Measurements from ENCODE around the gene GRK5. TPM values are rescaled to one million over a fixed set of nuclear protein-coding genes. Genes with fewer than 3 reads are reported as not detected.

GRK5 gene
- total RNA-seq, 1 experiment from 2014 or later = 4.5 TPM

DNA sequence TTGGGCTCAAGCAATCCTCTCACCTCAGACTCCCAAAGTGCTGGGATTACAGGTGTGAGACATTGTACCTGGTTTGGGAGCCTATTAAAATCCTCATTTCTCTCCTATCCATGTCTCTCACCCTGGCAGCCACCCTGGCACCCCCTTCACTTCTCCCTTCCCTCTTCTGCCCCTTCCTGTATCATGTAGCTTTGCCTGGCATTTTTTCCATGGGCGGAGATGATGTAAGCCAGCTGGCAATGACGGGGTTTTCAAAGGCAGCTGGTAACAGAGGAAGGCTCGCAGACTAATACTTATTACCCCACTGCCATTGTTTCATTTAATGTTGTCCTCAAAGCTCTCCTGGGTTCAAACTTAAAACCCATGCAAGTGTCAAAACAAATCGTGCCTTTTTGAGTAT lies 273.3 kb downstream of the GRK5 start:
- DNase-seq = no peak

DNA sequence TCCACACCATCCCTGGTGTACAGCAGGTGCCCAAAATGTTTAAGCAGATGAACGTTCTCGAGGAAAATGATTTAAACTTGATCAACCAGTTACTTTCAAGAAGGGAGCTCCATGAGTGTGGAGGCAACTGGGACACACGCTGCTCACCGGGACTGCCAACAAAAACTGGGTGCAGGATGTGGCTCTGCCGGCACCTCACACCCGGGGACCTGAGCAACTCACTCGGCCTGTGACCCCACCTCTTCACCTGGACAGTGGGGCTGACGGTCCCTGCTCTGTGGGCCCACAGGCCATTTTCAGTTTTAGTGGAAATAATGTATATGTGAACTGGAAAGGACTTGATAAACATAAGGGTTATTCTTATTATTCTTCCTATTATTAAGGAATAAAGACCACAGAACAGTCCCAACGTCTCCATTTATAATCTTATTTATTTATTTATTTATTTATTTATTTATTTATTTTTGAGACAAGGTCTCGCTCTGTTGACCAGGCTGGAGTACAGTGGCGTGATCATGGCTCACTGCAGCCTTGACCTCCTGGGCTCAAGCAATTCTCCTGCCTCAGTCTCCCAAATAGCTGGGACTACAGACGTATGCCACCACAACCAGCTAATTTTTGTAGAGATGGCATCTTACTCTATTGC lies 274.5 kb downstream of the GRK5 start:
- BruUV-seq (replicated peaks) = no TSS peak
- Histone ChIP-seq H3K9me3 (ENCODE audit: low read length) (no peaks in the 10 kb centered on the region), H3K27ac (ENCODE audit: low read length) (no peak overlapping the region), H3K4me2 (ENCODE audit: low read length) (no peak overlapping the region), H3K9ac (ENCODE audit: low read length) (no peak overlapping the region), H3K79me2 (ENCODE audit: low read length) (no peaks in the 10 kb centered on the region), H3K4me1 (ENCODE audit: insufficient read depth, low read length) (peaks cover 6% of the 10 kb centered on the region), H3K36me3 (ENCODE audit: low read depth, low read length) (no peaks in the 10 kb centered on the region), H3F3A (ENCODE audit: low read length, unreplicated experiment) (no peaks in the 10 kb centered on the region), H3K4me3 (ENCODE audit: low read length) (no peak overlapping the region), H3K27me3 (ENCODE audit: low read length) (no peaks in the 10 kb centered on the region), H3K9me2 (replicated peaks; ENCODE audit: low read length) (no peaks in the 10 kb centered on the region), H4K20me1 (ENCODE audit: low read length) (no peaks in the 10 kb centered on the region), H2AFZ (ENCODE audit: low read length) (no peak overlapping the region)
- POLR2A ChIA-PET (ENCODE audit: unreplicated experiment) = no interaction called here
- ATAC-seq (no peak), DNase-seq (no peak)
- CTCF ChIA-PET = no interaction called here
- TF ChIP-seq EZH2phosphoT487 (IDR thresholded peaks at IDR 0.05; ENCODE audit: borderline replicate concordance, low read length) (no peak), EZH2 (IDR thresholded peaks at IDR 0.05; ENCODE audit: low read length, unreplicated experiment) (no peak)
- TF ChIP-seq, protein P1, sequence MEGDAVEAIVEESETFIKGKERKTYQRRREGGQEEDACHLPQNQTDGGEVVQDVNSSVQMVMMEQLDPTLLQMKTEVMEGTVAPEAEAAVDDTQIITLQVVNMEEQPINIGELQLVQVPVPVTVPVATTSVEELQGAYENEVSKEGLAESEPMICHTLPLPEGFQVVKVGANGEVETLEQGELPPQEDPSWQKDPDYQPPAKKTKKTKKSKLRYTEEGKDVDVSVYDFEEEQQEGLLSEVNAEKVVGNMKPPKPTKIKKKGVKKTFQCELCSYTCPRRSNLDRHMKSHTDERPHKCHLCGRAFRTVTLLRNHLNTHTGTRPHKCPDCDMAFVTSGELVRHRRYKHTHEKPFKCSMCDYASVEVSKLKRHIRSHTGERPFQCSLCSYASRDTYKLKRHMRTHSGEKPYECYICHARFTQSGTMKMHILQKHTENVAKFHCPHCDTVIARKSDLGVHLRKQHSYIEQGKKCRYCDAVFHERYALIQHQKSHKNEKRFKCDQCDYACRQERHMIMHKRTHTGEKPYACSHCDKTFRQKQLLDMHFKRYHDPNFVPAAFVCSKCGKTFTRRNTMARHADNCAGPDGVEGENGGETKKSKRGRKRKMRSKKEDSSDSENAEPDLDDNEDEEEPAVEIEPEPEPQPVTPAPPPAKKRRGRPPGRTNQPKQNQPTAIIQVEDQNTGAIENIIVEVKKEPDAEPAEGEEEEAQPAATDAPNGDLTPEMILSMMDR (conservative IDR thresholded peaks at IDR 0.05; ENCODE audit: low read depth, low read length) = no peak
- intact Hi-C loops (cut with micrococcal nuclease) = no loop called here

More for the DNA sequence above, 273.3 kb downstream of the GRK5 start:
- H3K27ac ChIP-seq (ENCODE audit: low read length) = no peak overlapping the region
- TF ChIP-seq, protein P1 (conservative IDR thresholded peaks at IDR 0.05; ENCODE audit: low read depth, low read length) = no peak
- no peak for TF ChIP-seq EZH2phosphoT487 (IDR thresholded peaks at IDR 0.05; ENCODE audit: borderline replicate concordance, low read length)
- no peak for TF ChIP-seq EZH2 (IDR thresholded peaks at IDR 0.05; ENCODE audit: low read length, unreplicated experiment)
- ATAC-seq = no peak
- ChIA-PET POLR2A (ENCODE audit: unreplicated experiment) (no interaction called here), CTCF (no interaction called here)
- H2AFZ ChIP-seq (ENCODE audit: low read length) = no peak overlapping the region
- no peaks in the 10 kb centered on the region for H3K36me3 ChIP-seq (ENCODE audit: low read depth, low read length)
- H3K79me2 ChIP-seq (ENCODE audit: low read length) = no peaks in the 10 kb centered on the region
- H3K9me3 ChIP-seq (ENCODE audit: low read length) = no peaks in the 10 kb centered on the region
- intact Hi-C loops (cut with micrococcal nuclease) = no loop called here
- no peak overlapping the region for H3K4me3 ChIP-seq (ENCODE audit: low read length)
- BruUV-seq (replicated peaks) = no TSS peak
- H3K4me1 ChIP-seq (ENCODE audit: insufficient read depth, low read length) = peaks cover 6% of the 10 kb centered on the region
- no peaks in the 10 kb centered on the region for H3K9me2 ChIP-seq (replicated peaks; ENCODE audit: low read length)
- no peak overlapping the region for H3K4me2 ChIP-seq (ENCODE audit: low read length)
- H3K9ac ChIP-seq (ENCODE audit: low read length) = no peak overlapping the region
- no peaks in the 10 kb centered on the region for H4K20me1 ChIP-seq (ENCODE audit: low read length)
- H3K27me3 ChIP-seq (ENCODE audit: low read length) = no peaks in the 10 kb centered on the region
- H3F3A ChIP-seq (ENCODE audit: low read length, unreplicated experiment) = no peaks in the 10 kb centered on the region

DNA sequence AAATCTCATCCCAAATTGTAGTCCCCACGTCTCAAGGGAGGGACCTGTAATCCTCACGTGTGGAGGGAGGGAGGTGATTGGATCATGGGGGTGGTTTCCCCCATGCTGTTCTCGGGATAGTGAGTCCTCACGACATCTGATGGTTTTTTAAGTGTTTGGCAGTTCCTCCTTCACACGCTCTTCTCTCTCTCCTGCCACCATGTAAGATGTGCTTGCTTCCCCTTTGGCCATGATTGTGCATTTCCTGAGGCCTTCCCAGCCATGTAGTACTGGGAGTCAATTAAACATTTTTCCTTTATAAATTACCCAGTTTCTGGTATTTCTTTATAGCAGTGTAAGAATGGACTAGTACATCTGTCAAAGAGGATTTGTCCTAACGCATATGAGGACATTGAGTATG lies 275.6 kb downstream of the GRK5 start:
- Histone ChIP-seq H3K9me2 (replicated peaks; ENCODE audit: low read length) (no peaks in the 10 kb centered on the region), H3K79me2 (ENCODE audit: low read length) (no peaks in the 10 kb centered on the region), H3K9ac (ENCODE audit: low read length) (no peak overlapping the region), H3K27ac (ENCODE audit: low read length) (no peak overlapping the region), H3F3A (ENCODE audit: low read length, unreplicated experiment) (no peaks in the 10 kb centered on the region), H3K4me3 (ENCODE audit: low read length) (no peak overlapping the region), H3K4me1 (ENCODE audit: insufficient read depth, low read length) (peaks cover 6% of the 10 kb centered on the region), H4K20me1 (ENCODE audit: low read length) (no peaks in the 10 kb centered on the region), H3K4me2 (ENCODE audit: low read length) (no peak overlapping the region), H3K36me3 (ENCODE audit: low read depth, low read length) (no peaks in the 10 kb centered on the region), H3K9me3 (ENCODE audit: low read length) (no peaks in the 10 kb centered on the region), H3K27me3 (ENCODE audit: low read length) (no peaks in the 10 kb centered on the region), H2AFZ (ENCODE audit: low read length) (no peak overlapping the region)
- POLR2A ChIA-PET (ENCODE audit: unreplicated experiment) = no interaction called here
- intact Hi-C loops (cut with micrococcal nuclease) = no loop called here
- ATAC-seq (no peak), DNase-seq (no peak)
- no TSS peak for BruUV-seq (replicated peaks)
- TF ChIP-seq, protein P1 (conservative IDR thresholded peaks at IDR 0.05; ENCODE audit: low read depth, low read length) = no peak
- no peak for TF ChIP-seq EZH2phosphoT487 (IDR thresholded peaks at IDR 0.05; ENCODE audit: borderline replicate concordance, low read length)
- no peak for TF ChIP-seq EZH2 (IDR thresholded peaks at IDR 0.05; ENCODE audit: low read length, unreplicated experiment)
- CTCF ChIA-PET = no interaction called here
